ENCODE results near the gene WDR27. TPM values are rescaled to one million over a fixed set of nuclear protein-coding genes. Genes with fewer than 3 reads are reported as not detected.

WDR27 gene
- total RNA-seq, 1 experiment from 2014 or later, result 63.0 TPM

- Histone ChIP-seq H2AFZ (ENCODE audit: low read length) (no peak overlapping the region), H3K9me2 (replicated peaks; ENCODE audit: insufficient read depth, low read length) (no peaks in the 10 kb centered on the region), H3K4me1 (ENCODE audit: low read length) (no peaks in the 10 kb centered on the region), H3K27ac (ENCODE audit: low read length) (no peak overlapping the region), H3K36me3 (ENCODE audit: insufficient read depth, low read length) (no peaks in the 10 kb centered on the region), H3K4me3 (ENCODE audit: low read length) (no peak overlapping the region), H3K9me3 (ENCODE audit: low read length) (no peaks in the 10 kb centered on the region), H3K27me3 (ENCODE audit: low read length) (no peaks in the 10 kb centered on the region), H3K9ac (ENCODE audit: low read length) (no peak overlapping the region), H3K4me2 (ENCODE audit: low read depth, low read length, poor library complexity, severe bottlenecking) (no peak overlapping the region), H3K79me2 (ENCODE audit: low read length) (no peaks in the 10 kb centered on the region), H4K20me1 (ENCODE audit: insufficient read depth, low read depth, low read length) (no peaks in the 10 kb centered on the region)
- no peak for DNase-seq
Measured at GRCh38 chr6:169494038-169494437, 207.8 kb downstream of the WDR27 start.

- H3K27me3 ChIP-seq (ENCODE audit: low read length), result no peaks in the 10 kb centered on the region
- no peaks in the 10 kb centered on the region for H3K36me3 ChIP-seq (ENCODE audit: insufficient read depth, low read length)
- no peaks in the 10 kb centered on the region for H3K79me2 ChIP-seq (ENCODE audit: low read length)
- H3K4me2 ChIP-seq (ENCODE audit: low read depth, low read length, poor library complexity, severe bottlenecking), result no peak overlapping the region
- no peak for DNase-seq
- H3K9me2 ChIP-seq (replicated peaks; ENCODE audit: insufficient read depth, low read length), result no peaks in the 10 kb centered on the region
- H3K9me3 ChIP-seq (ENCODE audit: low read length), result no peaks in the 10 kb centered on the region
- no peaks in the 10 kb centered on the region for H3K4me1 ChIP-seq (ENCODE audit: low read length)
- H3K27ac ChIP-seq (ENCODE audit: low read length), result no peak overlapping the region
- H3K9ac ChIP-seq (ENCODE audit: low read length), result no peak overlapping the region
- no peak overlapping the region for H2AFZ ChIP-seq (ENCODE audit: low read length)
- H4K20me1 ChIP-seq (ENCODE audit: insufficient read depth, low read depth, low read length), result no peaks in the 10 kb centered on the region
- no peak overlapping the region for H3K4me3 ChIP-seq (ENCODE audit: low read length)
Measured at GRCh38 chr6:169491482-169491881, 210.3 kb downstream of the WDR27 start.

GRCh38 chr6:169490830-169491229 lies 211.0 kb downstream of the WDR27 start:
- H3K4me3 ChIP-seq (ENCODE audit: low read length), result no peak overlapping the region
- H3K4me2 ChIP-seq (ENCODE audit: low read depth, low read length, poor library complexity, severe bottlenecking), result no peak overlapping the region
- no peaks in the 10 kb centered on the region for H3K79me2 ChIP-seq (ENCODE audit: low read length)
- H3K27ac ChIP-seq (ENCODE audit: low read length), result no peak overlapping the region
- H4K20me1 ChIP-seq (ENCODE audit: insufficient read depth, low read depth, low read length), result no peaks in the 10 kb centered on the region
- no peaks in the 10 kb centered on the region for H3K27me3 ChIP-seq (ENCODE audit: low read length)
- no peaks in the 10 kb centered on the region for H3K9me3 ChIP-seq (ENCODE audit: low read length)
- H3K9me2 ChIP-seq (replicated peaks; ENCODE audit: insufficient read depth, low read length), result no peaks in the 10 kb centered on the region
- H3K4me1 ChIP-seq (ENCODE audit: low read length), result no peaks in the 10 kb centered on the region
- H3K36me3 ChIP-seq (ENCODE audit: insufficient read depth, low read length), result no peaks in the 10 kb centered on the region
- no peak for DNase-seq
- H2AFZ ChIP-seq (ENCODE audit: low read length), result no peak overlapping the region
- H3K9ac ChIP-seq (ENCODE audit: low read length), result no peak overlapping the region

- no peak overlapping the region for H3K9ac ChIP-seq (ENCODE audit: low read length)
Measured at GRCh38 chr6:169490246-169490641, 211.6 kb downstream of the WDR27 start.

GRCh38 chr6:169489563-169490245 lies 212.1 kb downstream of the WDR27 start:
- DNase-seq, result no peak
- no peak overlapping the region for H3K9ac ChIP-seq (ENCODE audit: low read length)

More at GRCh38 chr6:169490246-169490641, 211.6 kb downstream of the WDR27 start:
- no peak overlapping the region for H3K27ac ChIP-seq (ENCODE audit: low read length)
- H3K79me2 ChIP-seq (ENCODE audit: low read length), result no peaks in the 10 kb centered on the region
- H3K4me2 ChIP-seq (ENCODE audit: low read depth, low read length, poor library complexity, severe bottlenecking), result no peak overlapping the region
- H3K27me3 ChIP-seq (ENCODE audit: low read length), result no peaks in the 10 kb centered on the region
- no peak overlapping the region for H2AFZ ChIP-seq (ENCODE audit: low read length)
- no peaks in the 10 kb centered on the region for H3K4me1 ChIP-seq (ENCODE audit: low read length)
- no peaks in the 10 kb centered on the region for H3K36me3 ChIP-seq (ENCODE audit: insufficient read depth, low read length)
- DNase-seq, result no peak
- no peak overlapping the region for H3K4me3 ChIP-seq (ENCODE audit: low read length)
- H3K9me2 ChIP-seq (replicated peaks; ENCODE audit: insufficient read depth, low read length), result no peaks in the 10 kb centered on the region
- H3K9me3 ChIP-seq (ENCODE audit: low read length), result no peaks in the 10 kb centered on the region
- H4K20me1 ChIP-seq (ENCODE audit: insufficient read depth, low read depth, low read length), result no peaks in the 10 kb centered on the region

GRCh38 chr6:169487579-169488436 lies 214.0 kb downstream of the WDR27 start:
- H3K4me2 ChIP-seq (ENCODE audit: low read depth, low read length, poor library complexity, severe bottlenecking), result no peak overlapping the region
- H3K9me2 ChIP-seq (replicated peaks; ENCODE audit: insufficient read depth, low read length), result no peaks in the 10 kb centered on the region
- H3K36me3 ChIP-seq (ENCODE audit: insufficient read depth, low read length), result no peaks in the 10 kb centered on the region
- H3K4me1 ChIP-seq (ENCODE audit: low read length), result no peaks in the 10 kb centered on the region
- H3K9ac ChIP-seq (ENCODE audit: low read length), result no peak overlapping the region
- H3K27me3 ChIP-seq (ENCODE audit: low read length), result no peaks in the 10 kb centered on the region
- no peaks in the 10 kb centered on the region for H4K20me1 ChIP-seq (ENCODE audit: insufficient read depth, low read depth, low read length)
- H3K27ac ChIP-seq (ENCODE audit: low read length), result no peak overlapping the region
- no peak overlapping the region for H3K4me3 ChIP-seq (ENCODE audit: low read length)
- no peak overlapping the region for H2AFZ ChIP-seq (ENCODE audit: low read length)
- no peak for DNase-seq
- H3K9me3 ChIP-seq (ENCODE audit: low read length), result no peaks in the 10 kb centered on the region; the same call in 1 of the 2 replicates
- H3K79me2 ChIP-seq (ENCODE audit: low read length), result no peaks in the 10 kb centered on the region

More at GRCh38 chr6:169489563-169490245, 212.1 kb downstream of the WDR27 start:
- Histone ChIP-seq H3K4me3 (ENCODE audit: low read length) (no peak overlapping the region), H3K9me2 (replicated peaks; ENCODE audit: insufficient read depth, low read length) (no peaks in the 10 kb centered on the region), H3K4me1 (ENCODE audit: low read length) (no peaks in the 10 kb centered on the region), H3K36me3 (ENCODE audit: insufficient read depth, low read length) (no peaks in the 10 kb centered on the region), H3K27me3 (ENCODE audit: low read length) (no peaks in the 10 kb centered on the region), H3K79me2 (ENCODE audit: low read length) (no peaks in the 10 kb centered on the region), H2AFZ (ENCODE audit: low read length) (no peak overlapping the region), H3K27ac (ENCODE audit: low read length) (no peak overlapping the region), H4K20me1 (ENCODE audit: insufficient read depth, low read depth, low read length) (no peaks in the 10 kb centered on the region), H3K4me2 (ENCODE audit: low read depth, low read length, poor library complexity, severe bottlenecking) (no peak overlapping the region), H3K9me3 (ENCODE audit: low read length) (no peaks in the 10 kb centered on the region)

GRCh38 chr6:169479783-169480495 lies 221.9 kb downstream of the WDR27 start:
- no peaks in the 10 kb centered on the region for H3K4me1 ChIP-seq (ENCODE audit: low read length)
- no peaks in the 10 kb centered on the region for H4K20me1 ChIP-seq (ENCODE audit: insufficient read depth, low read depth, low read length)
- H3K9ac ChIP-seq (ENCODE audit: low read length), result no peak overlapping the region
- DNase-seq, result no peak
- no peak overlapping the region for H3K4me3 ChIP-seq (ENCODE audit: low read length)
- H2AFZ ChIP-seq (ENCODE audit: low read length), result no peak overlapping the region
- no peaks in the 10 kb centered on the region for H3K9me2 ChIP-seq (replicated peaks; ENCODE audit: insufficient read depth, low read length)
- H3K36me3 ChIP-seq (ENCODE audit: insufficient read depth, low read length), result no peaks in the 10 kb centered on the region; the same call in 1 of the 2 replicates
- H3K9me3 ChIP-seq (ENCODE audit: low read length), result peaks cover 13% of the 10 kb centered on the region; the same call in 1 of the 2 replicates
- H3K4me2 ChIP-seq (ENCODE audit: low read depth, low read length, poor library complexity, severe bottlenecking), result no peak overlapping the region
- no peaks in the 10 kb centered on the region for H3K27me3 ChIP-seq (ENCODE audit: low read length)
- H3K27ac ChIP-seq (ENCODE audit: low read length), result no peak overlapping the region
- H3K79me2 ChIP-seq (ENCODE audit: low read length), result no peaks in the 10 kb centered on the region

- H3K9me2 ChIP-seq (replicated peaks; ENCODE audit: insufficient read depth, low read length), result no peaks in the 10 kb centered on the region
- no peak overlapping the region for H3K27ac ChIP-seq (ENCODE audit: low read length)
- H3K4me3 ChIP-seq (ENCODE audit: low read length), result no peak overlapping the region
- H3K36me3 ChIP-seq (ENCODE audit: insufficient read depth, low read length), result no peaks in the 10 kb centered on the region
- H2AFZ ChIP-seq (ENCODE audit: low read length), result no peak overlapping the region
- no peaks in the 10 kb centered on the region for H3K4me1 ChIP-seq (ENCODE audit: low read length)
- no peak for DNase-seq
- no peaks in the 10 kb centered on the region for H3K79me2 ChIP-seq (ENCODE audit: low read length)
- H4K20me1 ChIP-seq (ENCODE audit: insufficient read depth, low read depth, low read length), result no peaks in the 10 kb centered on the region
- no peak overlapping the region for H3K4me2 ChIP-seq (ENCODE audit: low read depth, low read length, poor library complexity, severe bottlenecking)
- no peak overlapping the region for H3K9ac ChIP-seq (ENCODE audit: low read length)
- peaks cover 11% of the 10 kb centered on the region; the same call in 1 of the 2 replicates for H3K9me3 ChIP-seq (ENCODE audit: low read length)
- no peaks in the 10 kb centered on the region for H3K27me3 ChIP-seq (ENCODE audit: low read length)
Measured at GRCh38 chr6:169474362-169474761, 227.5 kb downstream of the WDR27 start.

All from Karpas-422 (cell line).